ENCODE results near the gene ALDH8A1. TPM values are rescaled to one million over a fixed set of nuclear protein-coding genes. Genes with fewer than 3 reads are reported as not detected.

ALDH8A1 gene
- total and polyA plus RNA-seq, 2 of the 8 experiments (the other 6 are each of a cell fraction or from before 2014, with no cell fraction given): 0.08 to 0.28 TPM

GRCh38 chr6:134994431-134994830 is 44.5 kb upstream of the ALDH8A1 start (continued):
- TF ChIP-seq CHD7 (IDR thresholded peaks at IDR 0.05; ENCODE audit: insufficient replicate concordance, low read length) (no peak), SAP30 (IDR thresholded peaks at IDR 0.05; ENCODE audit: insufficient read depth, insufficient replicate concordance, low read length) (no peak), SRF (IDR thresholded peaks at IDR 0.05; ENCODE audit: low read depth, low read length) (no peak), POLR2A (IDR thresholded peaks at IDR 0.05; ENCODE audit: control extremely low read depth in 1 of 2, low read depth in 2 of 2, low read length in 2 of 2) (no peak)
